ENCODE results near the gene PSMC5.
A peak's percentile ranks its signal among the peaks of the same experiment; 100 is the strongest.
"Not testable (repeated sequence)": the region's sequence is repeated elsewhere in the genome, so short reads cannot be mapped to it uniquely, and the experiment has no call there.

Gene PSMC5

DNA sequence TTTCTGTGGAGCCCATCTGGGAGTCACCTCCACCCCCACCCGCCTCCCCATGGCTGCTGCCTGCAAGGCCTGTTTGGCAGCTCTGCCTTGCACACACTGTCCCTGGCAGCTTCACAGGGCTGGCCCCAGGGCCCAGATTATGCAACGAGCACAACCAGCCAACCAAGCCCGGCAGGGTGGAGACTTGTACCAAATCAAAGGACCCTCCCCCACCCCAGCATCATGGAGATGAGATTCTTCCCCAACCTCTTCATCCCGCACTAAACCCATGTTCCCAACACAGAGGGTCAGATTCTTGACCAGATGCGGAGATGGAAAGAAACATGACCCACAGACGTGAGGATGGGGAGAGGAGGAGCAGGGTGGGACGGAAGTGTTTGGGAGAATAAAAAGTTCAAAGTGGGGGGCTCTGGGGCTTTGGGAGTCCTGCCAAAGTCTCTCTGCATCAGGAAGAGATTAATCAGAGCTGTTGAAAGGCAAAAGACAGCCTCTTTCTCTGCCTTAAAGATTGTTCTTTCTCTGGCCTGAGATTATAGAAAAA is 11.5 kb downstream of the PSMC5 start:
- H3K27me3 ChIP-seq, result no peaks in the 10 kb centered on the region
- no peaks in the 10 kb centered on the region for H3K9me3 ChIP-seq
- peak; percentile 71 for DNase-seq
- H3K4me3 ChIP-seq (ENCODE audit: low read depth, low read length), result no peak overlapping the region
- peaks cover 36% of the 10 kb centered on the region for H3K36me3 ChIP-seq
- TF ChIP-seq, protein P1, sequence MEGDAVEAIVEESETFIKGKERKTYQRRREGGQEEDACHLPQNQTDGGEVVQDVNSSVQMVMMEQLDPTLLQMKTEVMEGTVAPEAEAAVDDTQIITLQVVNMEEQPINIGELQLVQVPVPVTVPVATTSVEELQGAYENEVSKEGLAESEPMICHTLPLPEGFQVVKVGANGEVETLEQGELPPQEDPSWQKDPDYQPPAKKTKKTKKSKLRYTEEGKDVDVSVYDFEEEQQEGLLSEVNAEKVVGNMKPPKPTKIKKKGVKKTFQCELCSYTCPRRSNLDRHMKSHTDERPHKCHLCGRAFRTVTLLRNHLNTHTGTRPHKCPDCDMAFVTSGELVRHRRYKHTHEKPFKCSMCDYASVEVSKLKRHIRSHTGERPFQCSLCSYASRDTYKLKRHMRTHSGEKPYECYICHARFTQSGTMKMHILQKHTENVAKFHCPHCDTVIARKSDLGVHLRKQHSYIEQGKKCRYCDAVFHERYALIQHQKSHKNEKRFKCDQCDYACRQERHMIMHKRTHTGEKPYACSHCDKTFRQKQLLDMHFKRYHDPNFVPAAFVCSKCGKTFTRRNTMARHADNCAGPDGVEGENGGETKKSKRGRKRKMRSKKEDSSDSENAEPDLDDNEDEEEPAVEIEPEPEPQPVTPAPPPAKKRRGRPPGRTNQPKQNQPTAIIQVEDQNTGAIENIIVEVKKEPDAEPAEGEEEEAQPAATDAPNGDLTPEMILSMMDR (IDR thresholded peaks at IDR 0.05; ENCODE audit: low read depth, low read length), result no peak
- H3K4me1 ChIP-seq, result peaks cover 14% of the 10 kb centered on the region

DNA sequence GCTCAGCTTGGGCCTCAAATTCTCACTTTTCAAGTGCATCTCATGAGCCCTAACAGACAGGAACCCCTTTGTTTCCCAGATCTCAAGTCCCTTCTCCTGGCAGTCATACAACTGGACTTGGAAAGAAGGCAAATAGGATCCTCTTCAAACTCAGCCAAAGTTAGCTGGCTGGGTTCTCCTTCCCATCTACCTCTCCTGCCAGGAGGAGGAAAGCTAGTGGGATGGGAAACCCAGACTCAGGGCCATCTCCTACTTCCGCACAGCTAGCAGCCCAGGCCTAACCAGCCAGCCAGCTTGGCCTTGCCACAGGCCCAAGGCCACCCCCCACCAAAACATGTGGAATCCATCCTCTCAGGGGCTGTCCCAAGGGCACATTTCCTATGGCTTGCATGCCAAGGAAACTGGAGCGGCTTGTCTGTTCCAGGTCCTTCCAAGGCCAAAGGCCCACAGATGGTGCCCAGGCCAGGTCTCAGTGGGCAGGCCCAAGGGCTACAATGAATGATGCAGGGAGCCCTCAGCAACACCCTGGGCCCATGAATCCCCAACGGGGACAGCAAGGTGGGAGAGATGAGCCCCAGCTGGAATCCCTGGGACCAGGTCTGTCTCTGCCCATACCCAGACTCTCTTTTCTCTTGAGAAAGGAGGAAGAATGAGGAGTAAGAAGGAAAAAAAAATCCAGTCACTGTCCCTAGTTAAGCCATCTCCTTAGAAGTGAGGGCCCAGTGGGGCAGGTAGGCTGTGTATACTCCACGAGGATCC is 13.5 kb downstream of the PSMC5 start:
- TF ChIP-seq, protein P1 (IDR thresholded peaks at IDR 0.05; ENCODE audit: low read depth, low read length), result no peak
- no peak for DNase-seq
- no peaks in the 10 kb centered on the region for H3K27me3 ChIP-seq

DNA sequence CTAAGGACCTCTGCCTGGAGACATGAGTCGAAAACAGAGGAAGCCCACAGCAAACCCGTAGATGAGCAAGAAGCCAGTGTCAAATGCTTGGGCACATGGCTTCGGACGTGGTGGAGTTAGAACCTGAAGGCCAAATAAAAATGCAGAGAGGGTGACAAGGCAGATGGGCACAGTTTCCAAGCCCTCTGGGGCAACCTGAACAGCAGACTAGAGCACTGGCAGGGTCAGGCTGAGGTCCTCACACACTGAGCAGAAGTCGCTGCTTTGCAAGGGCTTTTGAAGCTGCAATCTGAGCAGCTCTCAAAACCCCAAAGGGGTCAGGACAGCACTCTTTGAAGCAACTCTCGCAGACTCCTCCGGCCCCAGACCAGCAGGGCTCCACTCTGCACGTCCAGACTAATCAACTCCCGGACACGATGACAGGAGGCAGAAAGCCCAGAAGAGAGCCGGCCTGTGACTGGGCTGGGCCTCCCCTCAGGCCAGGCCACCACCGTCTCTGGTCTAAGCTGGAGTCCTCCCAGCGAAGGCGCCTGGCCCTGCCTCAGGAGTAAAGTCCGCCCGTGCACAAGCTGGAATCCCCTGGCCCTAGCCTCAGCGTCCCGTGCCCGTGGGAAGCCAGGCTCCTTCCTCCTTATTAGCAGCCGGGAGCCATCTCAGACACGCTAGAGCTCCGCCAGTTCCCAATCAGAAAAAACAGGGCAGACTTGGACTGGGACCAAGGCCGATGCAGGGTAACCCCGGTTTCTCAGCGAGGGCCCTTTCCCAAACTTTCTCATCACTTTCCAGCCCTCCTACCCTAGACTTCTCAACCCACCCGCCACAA is 14.3 kb downstream of the PSMC5 start:
- Histone ChIP-seq H3K9me3 (no peaks in the 10 kb centered on the region), H3K36me3 (peaks cover 13% of the 10 kb centered on the region), H3K4me3 (ENCODE audit: low read depth, low read length) (peak overlapping the region; percentile 97), H3K4me1 (peaks cover 7% of the 10 kb centered on the region; the same call in 1 of the 2 replicates), H3K27me3 (no peaks in the 10 kb centered on the region)
- peak; percentile 86 for DNase-seq
- TF ChIP-seq, protein P1 (IDR thresholded peaks at IDR 0.05; ENCODE audit: low read depth, low read length), result no peak

More for the DNA sequence above, 13.5 kb downstream of the PSMC5 start:
- Histone ChIP-seq H3K4me1 (peaks cover 7% of the 10 kb centered on the region; the same call in 1 of the 2 replicates), H3K9me3 (no peaks in the 10 kb centered on the region), H3K36me3 (peaks cover 17% of the 10 kb centered on the region), H3K4me3 (ENCODE audit: low read depth, low read length) (peak overlapping the region; percentile 97)

DNA sequence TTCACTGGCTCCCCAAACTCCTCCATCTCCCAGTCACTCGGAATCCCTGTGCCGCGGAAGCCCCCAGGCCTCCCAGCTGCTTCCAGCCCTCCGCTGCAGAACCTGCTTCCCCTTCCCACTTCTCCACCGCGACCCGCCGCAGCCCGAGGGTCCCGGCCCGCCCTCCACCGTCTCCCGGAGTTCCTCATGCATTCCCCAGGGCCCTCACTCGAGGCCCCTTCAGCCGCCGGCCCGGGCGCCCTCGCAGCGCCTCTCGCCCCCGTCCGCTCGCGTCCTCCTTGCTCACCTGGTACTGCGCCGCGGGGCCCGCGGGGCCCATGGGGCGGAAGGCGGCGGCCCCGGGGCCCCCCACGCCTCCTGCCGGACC is 14.9 kb downstream of the PSMC5 start:
- peak overlapping the region; percentile 97 for H3K4me3 ChIP-seq (ENCODE audit: low read depth, low read length)

DNA sequence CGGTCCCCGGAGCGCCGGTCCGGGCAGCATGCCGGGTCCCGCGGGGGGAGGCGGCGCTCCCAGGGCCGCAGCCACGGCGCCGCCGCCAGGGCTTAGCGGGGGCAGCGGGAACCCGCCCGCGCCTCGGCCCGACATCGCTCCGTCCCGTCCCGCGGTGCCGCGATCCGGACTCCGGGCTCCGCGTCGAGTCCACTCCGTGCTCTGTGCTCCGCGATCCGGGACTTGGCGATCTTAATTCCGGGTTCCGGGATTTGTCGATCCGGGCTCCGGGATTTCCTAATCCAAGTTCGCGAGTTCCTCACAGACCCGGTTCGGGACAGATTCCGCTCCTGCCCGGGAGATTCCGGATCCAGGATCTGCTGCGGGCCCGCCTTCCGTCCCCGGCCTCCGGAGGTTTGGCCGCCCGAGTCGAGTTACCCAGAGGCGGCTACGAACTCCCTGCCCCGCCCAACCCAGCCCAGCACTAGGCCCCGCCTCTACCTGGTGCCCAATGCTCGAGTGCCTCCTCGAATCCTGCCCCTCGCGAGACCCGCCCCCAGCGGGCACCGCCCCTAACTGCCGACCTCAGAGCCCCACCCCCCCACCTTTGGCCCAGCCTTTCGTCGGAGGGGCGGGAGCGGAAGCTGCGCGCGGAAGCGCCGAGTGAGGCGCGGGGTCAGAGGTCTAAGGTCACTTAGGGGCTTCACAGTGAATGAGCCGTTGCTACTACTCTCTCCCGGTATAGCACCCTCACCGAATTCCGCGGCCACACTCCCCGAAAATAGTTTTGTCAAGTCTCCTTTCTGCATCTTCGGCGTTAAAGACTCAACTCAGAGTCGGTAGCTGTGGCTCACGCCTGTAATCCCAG is 15.5 kb downstream of the PSMC5 start, which contains the start of gene SMARCD2:
Gene SMARCD2, minus strand, starts transcription at position 146 of the 847 bp plus-strand sequence. Its CDS starts 11 bp downstream, at position 135.
- TF ChIP-seq, protein P1 (IDR thresholded peaks at IDR 0.05; ENCODE audit: low read depth, low read length), result peak; percentile 6; the same call in 1 of the 2 replicates
- no peaks in the 10 kb centered on the region for H3K9me3 ChIP-seq
- peak within 1 kb of the TSS; percentile 97 for H3K4me3 ChIP-seq (ENCODE audit: low read depth, low read length)
- H3K27me3 ChIP-seq, result no peaks in the 10 kb centered on the region
- H3K36me3 ChIP-seq, result peaks cover 2% of the 10 kb centered on the region; the same call in 1 of the 2 replicates
- peaks cover 7% of the 10 kb centered on the region; the same call in 1 of the 2 replicates for H3K4me1 ChIP-seq
- DNase-seq, result peak; percentile 99

More for the DNA sequence above, 14.9 kb downstream of the PSMC5 start:
- Histone ChIP-seq H3K27me3 (no peaks in the 10 kb centered on the region), H3K9me3 (no peaks in the 10 kb centered on the region), H3K4me1 (peaks cover 7% of the 10 kb centered on the region; the same call in 1 of the 2 replicates), H3K36me3 (peaks cover 7% of the 10 kb centered on the region)
- TF ChIP-seq, protein P1 (IDR thresholded peaks at IDR 0.05; ENCODE audit: low read depth, low read length), result no peak
- DNase-seq, result peak; percentile 42

DNA sequence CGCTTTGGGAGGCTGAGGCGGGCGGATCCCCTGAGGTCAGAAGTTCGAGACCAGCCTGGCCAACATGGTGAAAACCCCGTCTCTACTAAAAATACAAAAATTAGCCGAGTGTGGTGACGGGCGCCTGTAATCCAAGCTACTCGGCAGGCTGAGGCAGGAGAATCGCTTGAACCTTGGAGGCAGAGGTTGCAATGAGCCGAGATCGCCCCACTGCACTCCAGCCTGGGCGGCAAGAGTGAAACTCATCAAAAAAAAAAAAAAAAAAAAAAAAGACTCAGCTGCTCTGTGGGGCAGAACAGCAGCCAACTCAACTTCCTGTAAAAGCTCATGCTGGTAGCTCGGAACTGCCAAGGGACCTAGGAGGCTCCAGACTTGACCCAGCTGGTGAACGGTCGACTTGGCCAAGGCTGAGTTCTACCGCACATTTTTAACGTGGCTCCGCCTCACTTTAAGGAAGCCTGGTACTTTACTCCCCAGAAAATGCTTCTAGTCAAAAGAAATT is 16.2 kb downstream of the PSMC5 start:
- not testable (repeated sequence) for H3K4me1 ChIP-seq, H3K9me3 ChIP-seq, H3K36me3 ChIP-seq, H3K27me3 ChIP-seq, DNase-seq
- peak overlapping the region; percentile 97 for H3K4me3 ChIP-seq (ENCODE audit: low read depth, low read length)

Data from BE2C (cell line).